Ishikawa (cell line): ENCODE measurements around the gene UBE3D.

Experiments used
- CEBPB ChIP-seq: IDR thresholded peaks from 2 replicates; pipeline ENCODE4 v1.6.1; 2012
- CREB1 ChIP-seq: IDR thresholded peaks from 2 replicates; pipeline ENCODE4 v1.6.1; 2012; ENCODE audit warnings: low read depth
- EGR1 ChIP-seq: IDR thresholded peaks from 2 replicates; pipeline ENCODE4 v1.6.1; 2012
- EP300 ChIP-seq: IDR thresholded peaks from 2 replicates; pipeline ENCODE4 v1.6.1; 2012; ENCODE audit warnings: borderline replicate concordance
- FOXM1 ChIP-seq: IDR thresholded peaks from 2 replicates; pipeline ENCODE4 v1.6.1; 2012; ENCODE audit warnings: low read depth, borderline replicate concordance
- MAX ChIP-seq: IDR thresholded peaks from 2 replicates; pipeline ENCODE4 v1.6.1; 2012
- NFIC ChIP-seq: IDR thresholded peaks from 2 replicates; pipeline ENCODE4 v1.6.1; 2012
- RAD21 ChIP-seq: IDR thresholded peaks from 2 replicates; pipeline ENCODE4 v1.6.1; 2012; ENCODE audit warnings: low read depth
- REST ChIP-seq: IDR thresholded peaks from 2 replicates; pipeline ENCODE4 v1.6.1; 2012; ENCODE audit warnings: low read depth, mild to moderate bottlenecking
- TAF1 ChIP-seq: IDR thresholded peaks from 2 replicates; pipeline ENCODE4 v1.6.1; 2012; ENCODE audit warnings: low read depth, mild to moderate bottlenecking
- TCF12 ChIP-seq: IDR thresholded peaks from 2 replicates; pipeline ENCODE4 v1.6.1; 2012; ENCODE audit warnings: low read depth
- TEAD4 ChIP-seq: IDR thresholded peaks from 2 replicates; pipeline ENCODE4 v1.6.1; 2012
- USF1 ChIP-seq: IDR thresholded peaks from 2 replicates; pipeline ENCODE4 v1.6.1; 2012
- YY1 ChIP-seq: IDR thresholded peaks from 2 replicates; pipeline ENCODE4 v1.6.1; 2012; ENCODE audit warnings: low read depth
- ZBTB7A ChIP-seq: IDR thresholded peaks from 2 replicates; pipeline ENCODE4 v1.6.1; 2012; ENCODE audit warnings: low read depth

UBE3D gene

GRCh38 chr6:83067448-83068439 is 2.1 kb upstream of the UBE3D start, which contains the start of gene DOP1A:
DOP1A (plus strand) TSS chr6:83067671; CDS start chr6:83096978, 29,307 bp downstream.
- TF ChIP-seq REST: no peak
- TF ChIP-seq CEBPB: peak; percentile 43; the same call in 1 of the 2 replicates
- TF ChIP-seq YY1: peak; percentile 78
- peak; percentile 91 for TF ChIP-seq RAD21
- peak; percentile 66; the same call in 1 of the 2 replicates for TF ChIP-seq MAX
- TF ChIP-seq TAF1: peak; percentile 64; the same call in 1 of the 2 replicates
- TF ChIP-seq EGR1: peak; percentile 95
- no peak for TF ChIP-seq NFIC
- TF ChIP-seq TEAD4: no peak
- no peak; the same call in 1 of the 2 replicates for TF ChIP-seq FOXM1
- TF ChIP-seq TCF12: peak; percentile 37; the same call in 1 of the 2 replicates
- TF ChIP-seq CREB1: no peak
- TF ChIP-seq EP300: no peak
- 0 out of 2 replicates have a peak, but pooled peaks have one; percentile 47 for TF ChIP-seq ZBTB7A
- no peak for TF ChIP-seq USF1

GRCh38 chr6:83062225-83062624 is 3.4 kb downstream of the UBE3D start:
- TF ChIP-seq CREB1 (no peak), REST (no peak), TEAD4 (no peak)

GRCh38 chr6:83061190-83061589 is 4.5 kb downstream of the UBE3D start:
- TF ChIP-seq FOXM1 (no peak), TAF1 (no peak), CEBPB (no peak), MAX (no peak), REST (no peak), EGR1 (no peak), ZBTB7A (no peak), TEAD4 (no peak), EP300 (no peak), RAD21 (no peak), NFIC (no peak)

GRCh38 chr6:83057705-83058321 is 7.8 kb downstream of the UBE3D start:
- TF ChIP-seq TEAD4 (no peak), FOXM1 (no peak), CEBPB (no peak), CREB1 (no peak), REST (no peak), YY1 (no peak), TCF12 (no peak), RAD21 (peak; percentile 66), ZBTB7A (no peak)
